ENCODE data around the gene MCTP2.

- no peak for TF ChIP-seq EZH2 (IDR thresholded peaks at IDR 0.05; ENCODE audit: borderline replicate concordance, low read depth, low read length, poor library complexity, severe bottlenecking)
- TF ChIP-seq CTCF (conservative IDR thresholded peaks at IDR 0.05; ENCODE audit: low read depth, low read length), result no peak
Observed at GRCh38 chr15:94338243-94338846, 107.0 kb downstream of the MCTP2 start.
